ENCODE measurements around the gene SLC28A3.

SLC28A3 gene

GRCh38 chr9:84230355-84231145 is 110.0 kb downstream of the SLC28A3 start:
- DNase-seq (ENCODE audit: low spot score) = no peak
- in situ Hi-C loops (cut with MboI; ENCODE audit: low pct_unique_long_range_greater_than_20kb, low sequenced_read_pairs, unreplicated experiment) = no loop called here
- TF ChIP-seq, protein P1, sequence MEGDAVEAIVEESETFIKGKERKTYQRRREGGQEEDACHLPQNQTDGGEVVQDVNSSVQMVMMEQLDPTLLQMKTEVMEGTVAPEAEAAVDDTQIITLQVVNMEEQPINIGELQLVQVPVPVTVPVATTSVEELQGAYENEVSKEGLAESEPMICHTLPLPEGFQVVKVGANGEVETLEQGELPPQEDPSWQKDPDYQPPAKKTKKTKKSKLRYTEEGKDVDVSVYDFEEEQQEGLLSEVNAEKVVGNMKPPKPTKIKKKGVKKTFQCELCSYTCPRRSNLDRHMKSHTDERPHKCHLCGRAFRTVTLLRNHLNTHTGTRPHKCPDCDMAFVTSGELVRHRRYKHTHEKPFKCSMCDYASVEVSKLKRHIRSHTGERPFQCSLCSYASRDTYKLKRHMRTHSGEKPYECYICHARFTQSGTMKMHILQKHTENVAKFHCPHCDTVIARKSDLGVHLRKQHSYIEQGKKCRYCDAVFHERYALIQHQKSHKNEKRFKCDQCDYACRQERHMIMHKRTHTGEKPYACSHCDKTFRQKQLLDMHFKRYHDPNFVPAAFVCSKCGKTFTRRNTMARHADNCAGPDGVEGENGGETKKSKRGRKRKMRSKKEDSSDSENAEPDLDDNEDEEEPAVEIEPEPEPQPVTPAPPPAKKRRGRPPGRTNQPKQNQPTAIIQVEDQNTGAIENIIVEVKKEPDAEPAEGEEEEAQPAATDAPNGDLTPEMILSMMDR (IDR thresholded peaks at IDR 0.05; ENCODE audit: extremely low read depth, insufficient read depth, missing control alignments) = no peak

DNA sequence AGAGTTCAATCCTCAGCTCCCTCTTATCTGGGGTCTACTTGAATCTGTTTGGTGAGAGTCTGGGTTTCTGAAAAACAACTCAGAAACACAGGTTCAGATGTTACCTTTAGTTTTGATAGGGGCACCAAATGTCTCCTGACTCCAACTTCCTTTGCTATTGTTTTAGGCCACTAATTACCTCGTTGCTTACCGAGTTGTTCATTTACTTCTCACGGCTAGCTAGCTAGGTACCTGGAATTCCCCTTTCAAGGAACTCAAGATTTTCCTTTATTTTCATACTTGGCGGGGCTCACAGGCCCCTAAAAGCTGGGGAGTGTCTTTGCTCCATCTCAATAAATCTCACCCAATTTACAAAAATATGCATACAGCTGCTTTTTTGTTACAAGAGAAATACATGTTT is 111.4 kb downstream of the SLC28A3 start:
- TF ChIP-seq, protein P1 (IDR thresholded peaks at IDR 0.05; ENCODE audit: extremely low read depth, insufficient read depth, missing control alignments) = no peak
- in situ Hi-C loops (cut with MboI; ENCODE audit: low pct_unique_long_range_greater_than_20kb, low sequenced_read_pairs, unreplicated experiment) = no loop called here
- no peak for DNase-seq (ENCODE audit: low spot score)

DNA sequence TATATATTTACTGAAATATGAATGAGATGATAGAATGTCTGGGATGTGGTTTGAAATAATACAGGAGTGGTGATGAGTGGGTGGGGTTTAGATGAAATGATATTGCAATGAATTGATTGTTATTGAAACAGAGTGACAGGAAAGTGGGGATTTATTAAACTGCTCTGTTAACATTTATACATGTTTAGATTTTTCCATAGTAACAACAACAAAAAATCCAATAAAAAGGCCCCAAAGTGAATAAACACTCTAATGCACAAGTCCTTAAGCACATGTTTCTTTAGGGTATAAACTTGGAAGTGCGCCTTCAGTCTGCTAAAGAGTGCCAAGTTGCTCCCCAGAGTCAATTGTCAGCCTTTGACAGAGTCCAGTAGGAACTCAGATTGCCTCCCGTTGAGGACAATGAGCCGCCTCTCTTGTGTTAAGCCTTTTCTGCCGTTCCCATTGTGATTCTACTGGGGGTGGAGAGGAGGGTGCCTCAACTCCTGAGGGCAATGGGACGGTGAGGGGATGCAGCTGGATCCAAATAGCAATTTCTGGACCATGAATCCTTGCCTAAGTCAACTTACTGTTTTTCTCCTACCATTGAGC is 112.3 kb downstream of the SLC28A3 start:
- TF ChIP-seq, protein P1 (IDR thresholded peaks at IDR 0.05; ENCODE audit: extremely low read depth, insufficient read depth, missing control alignments) = no peak
- in situ Hi-C loops (cut with MboI; ENCODE audit: low pct_unique_long_range_greater_than_20kb, low sequenced_read_pairs, unreplicated experiment) = no loop called here
- DNase-seq (ENCODE audit: low spot score) = no peak

DNA sequence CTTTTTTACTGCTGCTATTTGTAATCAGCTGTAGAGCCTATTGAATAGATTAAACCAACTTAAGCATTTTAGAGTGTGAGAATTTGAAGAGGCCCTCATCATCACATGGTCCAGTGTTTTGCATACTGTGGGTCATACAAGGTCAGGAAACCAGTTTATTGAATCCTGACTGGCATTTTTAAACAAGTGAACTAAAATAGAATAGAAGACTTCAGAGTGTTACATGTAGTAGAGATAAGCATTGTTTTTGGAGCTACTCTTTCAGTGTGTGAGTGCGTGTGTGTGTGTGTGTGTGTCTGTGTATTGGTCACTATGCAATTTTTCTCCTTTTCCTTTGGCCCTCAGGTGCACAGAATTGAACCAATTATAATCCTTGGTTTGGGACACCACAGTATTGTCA is 114.4 kb downstream of the SLC28A3 start:
- DNase-seq (ENCODE audit: low spot score) = no peak
- in situ Hi-C loops (cut with MboI; ENCODE audit: low pct_unique_long_range_greater_than_20kb, low sequenced_read_pairs, unreplicated experiment) = no loop called here
- TF ChIP-seq, protein P1 (IDR thresholded peaks at IDR 0.05; ENCODE audit: extremely low read depth, insufficient read depth, missing control alignments) = no peak

Data from GM13977 (cell line).